CD8-positive, alpha-beta memory T cell (primary cell): Measurements from ENCODE around the gene FAM131A. TPM values are rescaled to one million over a fixed set of nuclear protein-coding genes. Genes with fewer than 3 reads are reported as not detected.

ENCODE experiments used
- CTCF ChIA-PET: fragments of 350-600 bp; sonication (Branson Sonifier 250); formaldehyde crosslinking; loops from one replicate; lab custom pipeline; 2021; ENCODE audit warnings: antibody characterized with exemption; lab: Charles Lee
- POLR2A ChIA-PET: fragments of 350-600 bp; sonication (Branson Sonifier 250); formaldehyde crosslinking; loops from one replicate; lab custom pipeline; 2021; ENCODE audit warnings: antibody characterized with exemption; lab: Charles Lee
- DNase-seq, 5 donors: peaks; one replicate each; pipeline versions ENCODE4 v3.0.0 to v3.0.0-alpha.2; 2020 to 2022; ENCODE audit warnings: mixed read lengths in 1 of 5
- H3K27ac ChIP-seq: one replicate; pipeline ENCODE4 v1.7.0; 2013; ENCODE audit warnings: low read depth, mild to moderate bottlenecking, low read length, moderate library complexity
- H3K27me3 ChIP-seq: 2 replicates; pipeline ENCODE4 v1.7.0; 2013; ENCODE audit warnings: low read length, mild to moderate bottlenecking; ENCODE audit not compliant: insufficient read depth, poor library complexity, severe bottlenecking
- H3K36me3 ChIP-seq: 2 replicates; pipeline ENCODE4 v1.7.0; 2013; ENCODE audit warnings: mild to moderate bottlenecking, low read length, moderate library complexity; ENCODE audit not compliant: insufficient read depth
- H3K4me1 ChIP-seq: 2 replicates; pipeline ENCODE4 v1.7.0; 2013; ENCODE audit warnings: mild to moderate bottlenecking, low read length, moderate library complexity; ENCODE audit not compliant: insufficient read depth
- H3K4me3 ChIP-seq: 2 replicates; pipeline ENCODE4 v1.7.0; 2013; ENCODE audit warnings: mild to moderate bottlenecking, low read length
- H3K9me3 ChIP-seq: 2 replicates; pipeline ENCODE4 v1.7.0; 2013; ENCODE audit warnings: mild to moderate bottlenecking, low read length
- H3K27ac Mint-ChIP-seq, 8 donors: one replicate each; pipeline ENCODE4 v1.8.0; 2020 to 2021; ENCODE audit warnings: mixed read lengths in 8 of 8, mild to moderate bottlenecking in 6 of 8, inconsistent platforms in 3 of 8, moderate library complexity in 3 of 8
- H3K27me3 Mint-ChIP-seq, 2 donors: one replicate each; pipeline ENCODE4 v1.8.0; 2020 to 2021; ENCODE audit warnings: mixed read lengths in 2 of 2, mild to moderate bottlenecking in 1 of 2, moderate library complexity in 1 of 2
- H3K36me3 Mint-ChIP-seq, 3 donors: one replicate each; pipeline ENCODE4 v1.8.0; 2020 to 2021; ENCODE audit warnings: mixed read lengths in 3 of 3, inconsistent platforms in 1 of 3, mild to moderate bottlenecking in 1 of 3
- H3K4me1 Mint-ChIP-seq, 3 donors: one replicate each; pipeline ENCODE4 v1.8.0; 2020 to 2021; ENCODE audit warnings: mixed read lengths in 3 of 3, inconsistent platforms in 1 of 3, mild to moderate bottlenecking in 1 of 3
- H3K4me3 Mint-ChIP-seq, 7 donors: one replicate each; pipeline ENCODE4 v1.8.0; 2020 to 2021; ENCODE audit warnings: mixed read lengths in 7 of 7, mild to moderate bottlenecking in 6 of 7, moderate library complexity in 4 of 7, inconsistent platforms in 2 of 7
- H3K9me3 Mint-ChIP-seq, 5 donors: one replicate each; pipeline ENCODE4 v1.8.0; 2020 to 2022; ENCODE audit warnings: mixed read lengths in 5 of 5, mild to moderate bottlenecking in 3 of 5, moderate library complexity in 2 of 5, inconsistent platforms in 1 of 5
- polyA plus RNA-seq: library from polyadenylated mRNA; unstranded; fragments of 300-500 nt; fragmentation: Illumina TruSeq; gene quantifications from one replicate; pipeline ENCODE4 v1.2.3, GENCODE V29; 2021
- total RNA-seq, 2 experiments: library from RNA; stranded (reverse); gene quantifications; one replicate each; pipeline ENCODE4 v1.2.3, GENCODE V29; 2021

The FAM131A gene
- total RNA-seq (1 to 10 TPM; 2.2 to 2.4 TPM), polyA plus RNA-seq (2.2 TPM)

GRCh38 chr3:184337399-184337714 is at the start of gene FAM131A:
FAM131A (plus strand) TSS chr3:184337600; CDS start chr3:184337631, 31 bp downstream.
- ChIA-PET POLR2A (no interaction called here), CTCF (interaction anchor here (0.9 kb wide), 1 partner anchor 34 kb away, joined by 3 read pairs; no protein-coding TSS in a partner anchor)
- Histone ChIP-seq H3K27me3 (no peaks in the 10 kb centered on the region), H3K36me3 (peaks cover 13% of the 10 kb centered on the region), H3K27ac (peak within 1 kb of the TSS; percentile 89), H3K4me3 (peak within 1 kb of the TSS; percentile 63), H3K4me1 (peaks cover 19% of the 10 kb centered on the region), H3K9me3 (no peaks in the 10 kb centered on the region)
- Mint-ChIP-seq H3K4me1 (peaks cover 30 to 47% (median 30%) of the 10 kb centered on the region in 3 donors), H3K27ac (peak within 1 kb of the TSS; percentile 68 to 98 (median 96)), H3K36me3 (peaks cover 0 to 36% (median 15%) of the 10 kb centered on the region in 3 donors), H3K27me3 (peaks cover 0 to 5% of the 10 kb centered on the region in 2 donors), H3K4me3 (peak within 1 kb of the TSS; percentile 86 to 89 (median 88)), H3K9me3 (no peaks in the 10 kb centered on the region)
- no peak for DNase-seq

- DNase-seq = peak; percentile 21 to 66 (median 32)
- Mint-ChIP-seq H3K27me3 (peaks cover 8 to 15% of the 10 kb centered on the region in 2 donors), H3K36me3 (no peaks in the 10 kb centered on the region), H3K27ac (peak overlapping the region in 2 of 8 donors; percentile 17 to 92), H3K9me3 (no peaks in the 10 kb centered on the region), H3K4me3 (no peak overlapping the region), H3K4me1 (peaks cover 0 to 4% (median 0%) of the 10 kb centered on the region in 3 donors)
- H3K27ac ChIP-seq = no peak overlapping the region
- POLR2A ChIA-PET = interaction anchor here (1.1 kb wide), 1 partner anchor 24 kb away, joined by 5 read pairs; no protein-coding TSS in a partner anchor
- no peak overlapping the region for H3K4me3 ChIP-seq
- no peaks in the 10 kb centered on the region for H3K27me3 ChIP-seq
- CTCF ChIA-PET = interaction anchor here (0.6 to 2.6 kb wide), 5 partner anchors 21 to 393 kb away, joined by 3 to 8 read pairs (median 3); no protein-coding TSS in a partner anchor
- H3K9me3 ChIP-seq = no peaks in the 10 kb centered on the region
- H3K36me3 ChIP-seq = no peaks in the 10 kb centered on the region
- H3K4me1 ChIP-seq = no peaks in the 10 kb centered on the region
Observed at GRCh38 chr3:184289426-184289938, 47.9 kb upstream of the FAM131A start.

GRCh38 chr3:184290331-184290730 is 47.1 kb upstream of the FAM131A start:
- H3K4me1 ChIP-seq = no peaks in the 10 kb centered on the region
- Mint-ChIP-seq H3K27me3 (peaks cover 9 to 14% of the 10 kb centered on the region in 2 donors), H3K9me3 (no peaks in the 10 kb centered on the region), H3K4me1 (peaks cover 0 to 4% (median 0%) of the 10 kb centered on the region in 3 donors), H3K4me3 (no peak overlapping the region), H3K36me3 (no peaks in the 10 kb centered on the region), H3K27ac (no peak overlapping the region)
- ChIA-PET POLR2A (no interaction called here), CTCF (interaction anchor here (0.9 to 2.6 kb wide), 2 partner anchors 63 to 393 kb away, joined by 3 to 8 read pairs; no protein-coding TSS in a partner anchor)
- no peak for DNase-seq
- no peak overlapping the region for H3K4me3 ChIP-seq
- H3K9me3 ChIP-seq = no peaks in the 10 kb centered on the region
- no peak overlapping the region for H3K27ac ChIP-seq
- H3K36me3 ChIP-seq = no peaks in the 10 kb centered on the region
- no peaks in the 10 kb centered on the region for H3K27me3 ChIP-seq

GRCh38 chr3:184291044-184291737 is 46.2 kb upstream of the FAM131A start:
- Mint-ChIP-seq H3K27me3 (peaks cover 6 to 9% of the 10 kb centered on the region in 2 donors), H3K4me1 (peaks cover 0 to 4% (median 0%) of the 10 kb centered on the region in 3 donors), H3K36me3 (no peaks in the 10 kb centered on the region), H3K4me3 (no peak overlapping the region), H3K9me3 (no peaks in the 10 kb centered on the region), H3K27ac (peak overlapping the region in 1 of 8 donors; percentile 47)
- H3K36me3 ChIP-seq = no peaks in the 10 kb centered on the region
- H3K27me3 ChIP-seq = no peaks in the 10 kb centered on the region
- no peak overlapping the region for H3K4me3 ChIP-seq
- no peak for DNase-seq
- H3K9me3 ChIP-seq = no peaks in the 10 kb centered on the region
- ChIA-PET POLR2A (no interaction called here), CTCF (interaction anchor here (0.9 to 2.6 kb wide), 4 partner anchors 64 to 394 kb away, joined by 3 to 8 read pairs (median 3); no protein-coding TSS in a partner anchor)
- no peaks in the 10 kb centered on the region for H3K4me1 ChIP-seq
- H3K27ac ChIP-seq = no peak overlapping the region

GRCh38 chr3:184291738-184292445 is 45.5 kb upstream of the FAM131A start:
- no peaks in the 10 kb centered on the region for H3K27me3 ChIP-seq
- Mint-ChIP-seq H3K9me3 (no peaks in the 10 kb centered on the region), H3K27ac (peak overlapping the region in 1 of 8 donors; percentile 47), H3K4me3 (no peak overlapping the region), H3K4me1 (peaks cover 0 to 4% (median 0%) of the 10 kb centered on the region in 3 donors), H3K36me3 (no peaks in the 10 kb centered on the region), H3K27me3 (peaks cover 3 to 9% of the 10 kb centered on the region in 2 donors)
- POLR2A ChIA-PET = no interaction called here
- CTCF ChIA-PET = interaction anchor here (0.9 to 1.1 kb wide), 2 partner anchors 65 to 388 kb away, joined by 3 read pairs; no protein-coding TSS in a partner anchor
- no peaks in the 10 kb centered on the region for H3K36me3 ChIP-seq
- H3K4me1 ChIP-seq = no peaks in the 10 kb centered on the region
- H3K4me3 ChIP-seq = no peak overlapping the region
- no peak overlapping the region for H3K27ac ChIP-seq
- no peaks in the 10 kb centered on the region for H3K9me3 ChIP-seq
- no peak for DNase-seq

GRCh38 chr3:184295771-184296170 is 41.6 kb upstream of the FAM131A start:
- H3K27me3 ChIP-seq = no peaks in the 10 kb centered on the region
- ChIA-PET POLR2A (no interaction called here), CTCF (no interaction called here)
- H3K36me3 ChIP-seq = peaks cover 5% of the 10 kb centered on the region
- Mint-ChIP-seq H3K36me3 (peaks cover 0 to 20% (median 0%) of the 10 kb centered on the region in 3 donors), H3K9me3 (no peaks in the 10 kb centered on the region), H3K4me3 (peak overlapping the region in 3 of 7 donors; percentile 15 to 49 (median 40)), H3K27me3 (peaks cover 0 to 4% of the 10 kb centered on the region in 2 donors), H3K27ac (no peak overlapping the region), H3K4me1 (peaks cover 20 to 26% (median 22%) of the 10 kb centered on the region in 3 donors)
- DNase-seq = no peak
- H3K4me1 ChIP-seq = peaks cover 14% of the 10 kb centered on the region
- no peaks in the 10 kb centered on the region for H3K9me3 ChIP-seq
- H3K4me3 ChIP-seq = no peak overlapping the region
- no peak overlapping the region for H3K27ac ChIP-seq

GRCh38 chr3:184296616-184297015 is 40.8 kb upstream of the FAM131A start:
- Mint-ChIP-seq H3K4me1 (peaks cover 20 to 28% (median 26%) of the 10 kb centered on the region in 3 donors), H3K4me3 (peak overlapping the region in 2 of 7 donors; percentile 91 to 93), H3K27me3 (peaks cover 0 to 4% of the 10 kb centered on the region in 2 donors), H3K9me3 (no peaks in the 10 kb centered on the region), H3K36me3 (peaks cover 0 to 26% (median 2%) of the 10 kb centered on the region in 3 donors), H3K27ac (peak overlapping the region in 1 of 8 donors; percentile 86)
- Histone ChIP-seq H3K4me1 (peaks cover 14% of the 10 kb centered on the region), H3K9me3 (no peaks in the 10 kb centered on the region), H3K36me3 (peaks cover 13% of the 10 kb centered on the region), H3K4me3 (no peak overlapping the region), H3K27me3 (no peaks in the 10 kb centered on the region), H3K27ac (no peak overlapping the region)
- CTCF ChIA-PET = no interaction called here
- DNase-seq = no peak
- POLR2A ChIA-PET = no interaction called here
